Embryonic facial prominence (tissue), 1 donor: ENCODE results near the gene PALD1.
"Not testable (repeated sequence)": the region's sequence is repeated elsewhere in the genome, so short reads cannot be mapped to it uniquely, and the experiment has no call there.

Experiments used
- DNase-seq: peaks from one replicate; pipeline ENCODE4 v3.0.0-alpha.2; 2016; ENCODE audit errors: extremely low spot score

Gene PALD1

DNA sequence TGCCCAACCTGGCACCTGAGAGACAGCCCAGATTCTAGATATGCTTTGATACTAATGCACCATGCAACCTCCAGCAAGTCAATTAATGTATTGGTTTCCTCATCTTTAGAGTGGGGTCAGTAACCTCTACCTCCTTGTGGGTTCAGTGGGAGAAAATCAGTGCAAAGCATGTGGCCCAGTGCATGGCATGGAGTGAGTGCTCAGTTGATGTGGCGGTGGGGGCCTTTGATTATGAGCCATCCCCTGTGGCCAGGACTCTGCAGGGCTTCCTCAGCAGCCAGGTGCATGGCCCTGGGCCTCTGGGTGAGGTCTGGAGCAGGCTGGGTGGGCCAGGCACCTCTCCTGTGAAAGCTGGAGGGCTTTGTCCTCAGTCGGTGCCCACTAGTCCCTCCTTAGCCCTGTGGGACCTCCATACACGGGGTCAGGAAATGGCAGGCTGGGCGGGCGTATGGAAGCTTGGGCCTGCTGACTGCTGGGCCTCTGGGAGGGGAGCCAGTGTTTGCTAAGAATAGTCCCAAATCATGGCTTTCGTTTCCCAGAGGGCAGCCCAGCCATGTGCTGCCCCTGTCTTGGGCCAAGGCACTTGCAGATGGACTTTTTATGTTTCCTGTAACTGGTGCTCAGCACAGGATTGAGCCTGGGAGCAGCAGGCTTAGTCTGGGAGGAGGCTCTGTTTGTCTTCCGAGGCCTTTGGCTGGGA is 3.4 kb downstream of the PALD1 start:
- no peak for DNase-seq

DNA sequence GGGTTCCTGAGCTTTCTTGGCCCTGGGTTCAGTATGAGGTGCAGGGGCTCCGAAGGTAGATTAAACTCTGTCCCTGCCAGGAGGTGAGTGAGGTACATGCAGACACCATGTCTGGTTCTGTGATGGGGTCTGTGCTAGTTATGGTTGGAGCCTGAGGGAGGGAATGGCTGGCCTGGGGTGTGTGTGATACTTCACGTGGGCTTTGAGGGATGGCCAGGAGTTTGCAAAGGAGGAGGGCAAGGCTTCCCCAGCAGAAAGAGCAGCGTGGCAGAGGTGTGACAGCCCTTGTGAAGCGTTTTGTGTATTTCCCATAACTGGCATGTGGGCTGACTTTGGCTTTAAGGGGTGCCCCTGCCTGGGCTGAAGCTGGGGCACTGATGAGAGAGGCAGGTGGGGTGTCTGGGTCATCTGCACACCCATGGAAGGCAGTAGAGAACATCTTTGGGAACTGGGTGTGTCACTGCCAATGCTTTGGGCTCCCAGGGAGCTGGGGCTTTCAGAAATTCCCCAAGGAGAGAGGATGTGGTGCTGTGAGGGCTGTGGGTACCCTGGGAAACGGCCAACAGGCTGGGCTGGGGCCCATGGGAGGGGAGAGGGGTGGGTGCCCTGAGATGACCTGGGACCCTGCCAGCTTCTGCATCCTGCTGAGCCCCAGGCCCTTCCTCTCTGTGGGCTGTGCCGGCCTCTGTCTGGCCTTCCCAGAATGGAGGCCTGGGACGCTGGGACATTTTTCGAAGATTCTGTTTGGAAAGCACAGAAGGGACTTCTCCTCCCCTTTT is 4.6 kb downstream of the PALD1 start:
- no peak for DNase-seq

GRCh38 chr10:70483872-70484271 is 5.3 kb downstream of the PALD1 start:
- not testable (repeated sequence) for DNase-seq

DNA sequence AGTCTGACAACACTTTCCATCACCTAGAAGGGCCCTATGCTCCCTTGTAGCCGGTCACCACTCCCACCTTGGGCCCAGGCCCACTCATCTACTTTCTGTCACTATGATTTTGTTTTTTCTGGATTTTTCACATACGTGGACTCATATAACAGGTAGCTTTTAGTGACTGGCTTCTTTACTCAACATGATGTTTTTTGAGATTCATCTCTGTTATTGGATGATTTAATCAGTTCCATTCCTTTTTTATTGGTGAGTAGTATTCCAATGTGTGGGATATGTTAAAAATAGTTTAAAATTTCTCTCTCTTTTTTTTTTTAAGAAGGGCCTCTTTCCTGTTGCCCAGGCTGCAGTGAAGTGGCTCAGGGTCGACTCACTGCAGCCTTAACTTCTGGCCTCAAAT is 9.3 kb downstream of the PALD1 start:
- no peak for DNase-seq

- DNase-seq, result no peak
Measured at GRCh38 chr10:70490142-70490541, 11.6 kb downstream of the PALD1 start.

- no peak for DNase-seq
Measured at GRCh38 chr10:70491614-70492013, 13.0 kb downstream of the PALD1 start.

DNA sequence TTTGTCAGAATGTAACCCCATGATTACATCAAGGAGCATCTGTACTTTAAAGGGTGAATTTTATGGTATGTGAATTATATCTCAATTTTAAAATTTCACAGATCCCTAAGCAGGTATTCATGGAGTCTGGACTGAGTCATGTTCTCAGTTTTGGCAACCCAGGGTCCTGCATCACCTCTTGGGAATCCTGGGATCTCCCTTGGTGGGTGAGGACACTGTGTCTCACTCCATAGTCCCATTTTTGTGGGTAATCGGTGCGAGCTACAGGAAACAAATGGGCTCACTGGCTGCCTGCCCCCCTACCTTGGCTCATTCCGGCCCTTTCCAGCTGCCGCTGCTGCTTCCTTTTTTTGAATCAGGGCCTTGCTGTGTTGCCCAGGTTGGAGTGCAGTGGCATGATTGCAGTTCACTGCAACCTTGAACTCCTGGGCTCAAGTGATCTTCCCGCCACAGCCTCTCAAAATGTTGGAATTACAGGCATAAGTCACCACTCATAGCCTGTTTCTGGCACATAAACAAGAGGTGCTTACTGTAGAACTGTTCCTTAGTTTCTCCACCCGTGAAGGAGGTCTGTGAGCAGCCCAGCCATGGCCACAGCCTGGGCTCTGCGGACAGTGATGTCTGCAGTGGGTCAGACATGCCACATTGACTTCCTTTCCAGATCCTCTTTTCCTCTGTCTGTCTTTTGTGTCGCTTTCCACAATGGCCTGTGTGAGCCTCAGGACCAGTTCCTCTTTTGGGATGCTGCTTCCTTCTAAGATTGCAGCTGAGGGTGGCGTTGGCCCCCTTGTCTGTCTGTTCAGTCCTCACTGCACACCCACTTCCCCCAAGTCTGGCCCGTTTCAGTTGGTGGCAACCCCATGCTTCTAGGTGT is 14.5 kb downstream of the PALD1 start:
- DNase-seq, result no peak

GRCh38 chr10:70493660-70494234 is 15.2 kb downstream of the PALD1 start:
- no peak for DNase-seq

DNA sequence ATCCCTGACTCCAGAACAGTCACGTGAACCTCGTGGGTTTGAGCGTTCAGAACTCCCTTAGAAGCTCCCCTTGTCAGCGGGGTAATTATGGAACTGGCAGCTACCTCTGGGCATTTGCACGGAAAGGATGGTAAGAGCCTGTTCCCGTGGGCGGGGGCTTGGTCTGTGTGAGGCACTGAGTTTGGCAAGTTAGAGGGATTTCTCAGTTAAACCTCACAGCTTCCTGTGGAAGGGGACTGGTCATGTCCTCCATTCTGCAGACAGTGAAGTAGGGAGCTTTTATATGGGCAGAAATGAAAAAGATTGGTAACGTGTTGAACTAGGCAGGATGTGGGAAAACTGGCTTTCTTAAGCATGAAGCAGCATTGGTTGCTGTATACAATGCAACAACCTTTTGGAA is 16.0 kb downstream of the PALD1 start:
- no peak for DNase-seq

GRCh38 chr10:70494966-70495365 is 16.4 kb downstream of the PALD1 start:
- DNase-seq, result no peak

DNA sequence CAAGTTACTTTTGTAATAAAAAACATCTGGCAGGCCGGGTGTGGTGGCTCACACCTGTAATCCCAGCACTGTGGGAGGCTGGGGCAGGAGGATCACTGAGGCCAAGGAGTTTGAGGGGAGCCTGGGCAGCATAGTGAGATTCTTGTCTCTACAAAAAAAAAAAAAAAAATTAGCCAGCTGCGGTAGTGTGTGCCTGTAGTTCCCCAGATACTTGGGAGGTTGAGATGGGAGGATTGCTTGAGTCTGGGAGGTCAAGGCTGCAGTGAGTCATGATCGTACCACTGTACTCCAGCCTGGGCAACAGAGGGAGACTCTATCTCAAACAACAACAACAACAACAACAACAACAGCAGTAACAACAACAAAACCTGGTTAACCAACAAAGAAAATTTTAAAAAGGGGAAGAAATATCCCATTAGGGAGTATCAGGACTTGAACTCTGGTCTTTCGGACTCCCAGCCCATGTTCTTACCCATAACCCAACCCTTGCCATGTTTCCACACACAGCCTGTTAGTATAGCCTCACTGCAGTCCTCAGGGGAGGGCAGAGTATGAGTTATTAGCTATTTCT is 17.2 kb downstream of the PALD1 start:
- DNase-seq, result no peak

DNA sequence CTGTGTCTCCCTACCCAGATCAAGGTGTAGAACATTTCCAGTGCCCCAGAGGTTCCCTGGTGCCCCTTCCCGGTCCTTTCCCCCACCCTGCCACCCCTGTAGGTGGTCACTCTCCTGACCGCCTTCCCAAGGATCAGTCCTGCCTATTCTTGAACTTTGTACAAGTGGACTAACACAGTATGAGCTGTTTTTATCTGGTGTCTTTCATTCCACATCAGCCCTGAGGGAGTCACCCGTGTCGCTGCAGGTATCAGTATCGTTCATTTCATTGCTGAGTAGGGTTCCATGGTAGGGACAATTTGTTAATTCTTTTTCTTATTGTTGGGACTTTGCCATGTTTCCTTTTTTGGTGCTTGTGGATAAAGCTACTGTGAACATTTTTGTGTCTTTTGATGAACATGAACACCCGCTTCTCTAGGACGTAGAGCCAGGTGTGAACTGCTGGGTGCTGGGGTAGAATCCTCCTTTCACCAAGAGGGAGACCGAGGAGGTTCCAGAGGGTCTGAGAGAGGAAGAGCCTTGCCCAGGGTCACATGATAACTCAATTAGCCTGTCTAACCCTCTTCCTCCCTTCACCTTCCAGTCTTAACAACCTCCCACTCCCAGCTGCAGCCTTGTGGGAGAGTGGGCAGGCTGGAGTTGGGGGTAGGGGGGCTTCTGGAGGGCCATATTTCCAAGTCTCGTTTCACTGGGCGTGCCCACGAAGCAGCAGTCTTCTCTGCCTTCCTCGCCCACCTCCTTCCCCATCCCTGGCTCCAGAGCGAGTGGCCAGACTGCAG is 18.0 kb downstream of the PALD1 start:
- DNase-seq, result no peak

DNA sequence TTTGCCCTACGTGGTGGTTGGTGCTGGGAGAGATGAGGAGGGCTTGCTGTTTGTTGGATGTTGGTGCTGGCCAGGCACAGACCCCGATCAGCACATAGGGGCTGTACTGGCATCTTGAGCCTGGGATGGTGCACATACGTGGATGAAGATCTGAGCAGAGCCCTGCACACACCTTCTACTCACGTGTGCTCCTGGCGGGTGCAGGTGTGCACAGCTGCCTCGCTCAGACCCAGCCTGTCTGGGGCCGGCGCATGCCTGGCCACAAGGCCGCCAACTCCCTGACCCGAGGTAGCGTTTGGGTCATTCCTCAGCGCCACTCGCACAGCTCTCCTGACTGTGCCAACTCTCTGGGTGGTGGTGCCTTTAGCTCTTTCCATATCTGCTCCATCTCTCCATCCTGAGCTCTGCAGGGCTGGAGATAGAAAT is 18.6 kb downstream of the PALD1 start:
- DNase-seq, result no peak

- DNase-seq, result no peak
Measured at GRCh38 chr10:70498970-70499835, 20.6 kb downstream of the PALD1 start.

- no peak for DNase-seq
Measured at GRCh38 chr10:70499836-70500167, 21.2 kb downstream of the PALD1 start.

DNA sequence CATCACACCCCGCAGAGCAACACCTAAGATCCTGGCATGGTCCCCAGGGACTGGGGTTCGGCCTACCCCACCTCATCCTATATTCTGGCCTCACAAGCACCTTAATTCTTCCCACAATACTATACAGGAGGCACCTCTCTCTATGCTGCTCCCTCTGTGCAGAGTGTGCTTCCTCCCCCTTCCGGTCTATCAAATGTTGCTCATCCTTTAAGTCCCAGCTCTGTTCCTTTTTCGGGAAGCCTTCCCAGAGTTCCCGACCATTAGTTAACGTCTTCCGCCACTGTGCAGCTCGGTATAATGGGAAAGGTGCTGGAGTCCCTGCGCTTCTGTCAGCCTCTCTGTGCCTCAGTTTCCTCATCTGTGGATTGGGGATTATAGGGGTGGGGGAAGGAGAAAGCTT is 21.8 kb downstream of the PALD1 start:
- DNase-seq, result no peak

- DNase-seq, result no peak
Measured at GRCh38 chr10:70500812-70501301, 22.3 kb downstream of the PALD1 start.

DNA sequence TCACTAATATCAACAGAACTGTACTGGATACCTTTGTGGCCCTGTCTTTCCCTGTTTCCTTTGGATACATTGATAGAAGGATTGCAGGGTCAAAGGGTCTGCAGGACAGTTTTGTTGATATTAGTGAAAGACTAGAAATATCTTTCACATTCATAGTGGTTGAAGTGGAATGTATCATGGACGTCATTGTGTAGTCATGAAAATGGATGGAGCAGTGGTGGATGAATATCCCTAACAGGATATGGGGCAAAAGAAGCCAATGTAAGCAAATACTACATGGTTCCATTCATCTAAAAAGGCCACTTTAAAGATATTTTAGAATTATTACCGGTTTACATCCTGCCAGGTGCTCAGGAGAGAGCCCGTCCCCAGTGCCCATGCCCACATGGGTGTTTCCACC is 23.8 kb downstream of the PALD1 start:
- DNase-seq, result no peak

GRCh38 chr10:70503776-70504175 is 25.2 kb downstream of the PALD1 start:
- DNase-seq, result no peak
